Amniotic stem cell (primary cell): ENCODE data around the gene UTS2.

Experiments used
- DNase-seq: peaks from one replicate; lab custom pipeline; 2025; lab: John Stamatoyannopoulos, UW

The UTS2 gene

GRCh38 chr1:7811476-7811875, 41.4 kb downstream of the UTS2 start:
- DNase-seq: no peak

GRCh38 chr1:7810395-7810794, 42.5 kb downstream of the UTS2 start:
- peak; percentile 66 for DNase-seq

- no peak for DNase-seq
Observed at GRCh38 chr1:7809742-7810141, 43.1 kb downstream of the UTS2 start.

GRCh38 chr1:7808253-7808844, 44.5 kb downstream of the UTS2 start:
- DNase-seq: no peak

- no peak for DNase-seq
Observed at GRCh38 chr1:7805460-7805859, 47.4 kb downstream of the UTS2 start.
